Measurements from ENCODE around the gene PARP9. TPM values are rescaled to one million over a fixed set of nuclear protein-coding genes. Genes with fewer than 3 reads are reported as not detected.
A peak's percentile ranks its signal among the peaks of the same experiment; 100 is the strongest.

Gene PARP9
- total and polyA plus RNA-seq, 2 donors (not counting 1 experiment from before 2014, with no cell fraction given): 19.6 to 31.2 TPM

GRCh38 chr3:122563717-122564025 lies 429 bp downstream of the PARP9 start:
- intact Hi-C loops (cut with micrococcal nuclease): loop anchor here (1.0 to 5.0 kb wide), 5 partner anchors 13 to 1016 kb away; partner anchors contain the start of genes PARP14 and POLQ
- Histone ChIP-seq H3K27me3 (replicated peaks in 1 of 4; ENCODE audit: control extremely low read depth in 1 of 4, control insufficient read depth in 3 of 4, insufficient read depth in 4 of 4, low read length in 3 of 4) (no peaks in the 10 kb centered on the region), H3K4me1 (ENCODE audit: control insufficient read depth in 2 of 2, insufficient read depth in 2 of 2, low read length in 2 of 2) (peaks cover 53 to 63% of the 10 kb centered on the region in 2 donors), H3K9me3 (ENCODE audit: control extremely low read depth in 1 of 3, control insufficient read depth in 2 of 3, insufficient read depth in 1 of 3, low read length in 2 of 3) (no peaks in the 10 kb centered on the region), H3K79me2 (ENCODE audit: control insufficient read depth, insufficient read depth, low read length) (peaks cover 78% of the 10 kb centered on the region), H2AFZ (ENCODE audit: insufficient read depth, low read depth, low read length, poor library complexity, severe bottlenecking) (peak overlapping the region; percentile 97), H3K9ac (ENCODE audit: low read length) (peak overlapping the region; percentile 96), H4K20me1 (ENCODE audit: control insufficient read depth, insufficient read depth, low read length, poor library complexity, severe bottlenecking) (no peaks in the 10 kb centered on the region), H3K27ac (ENCODE audit: low read length in 2 of 2) (peak overlapping the region; percentile 91 to 92), H3K36me3 (replicated peaks in 1 of 2; ENCODE audit: control extremely low read depth in 1 of 2, control insufficient read depth in 1 of 2, extremely low read depth in 1 of 2, insufficient read depth in 2 of 2, low read length in 1 of 2) (peaks cover 1 to 30% of the 10 kb centered on the region in 2 experiments), H3K4me2 (replicated peaks; ENCODE audit: low read depth, low read length, poor library complexity, severe bottlenecking) (peak overlapping the region; percentile 86), H3K4me3 (ENCODE audit: control extremely low read depth in 1 of 5, extremely low read depth in 1 of 5, insufficient read depth in 1 of 5, low read depth in 2 of 5, low read length in 4 of 5) (peak overlapping the region; percentile 63 to 95 (median 89))
- Mint-ChIP-seq H3K4me1 (peaks cover 70% of the 10 kb centered on the region), H3K27ac (peak overlapping the region; percentile 95), H3K9me3 (ENCODE audit: insufficient read depth) (no peaks in the 10 kb centered on the region), H3K27me3 (no peaks in the 10 kb centered on the region), H3K4me3 (peak overlapping the region; percentile 92)
- DNase-seq: peak; percentile 41
- peak; percentile 6 for ATAC-seq (ENCODE audit: low read depth)
- TF ChIP-seq CTCF (IDR thresholded peaks at IDR 0.05): no peak
- TF ChIP-seq EZH2 (IDR thresholded peaks at IDR 0.05; ENCODE audit: borderline replicate concordance, insufficient read depth, low read depth, low read length, poor library complexity, severe bottlenecking): no peak
- ChIA-PET CTCF (interaction anchor here (0.8 to 15.3 kb wide), 7 partner anchors 11 to 134 kb away, joined by 3 to 293 read pairs (median 7); partner anchors contain the start of genes PARP14 and PARP15), POLR2A (interaction anchor here (1.1 to 3.7 kb wide), 3 partner anchors 12 to 137 kb away, joined by 3 to 27 read pairs (median 8); partner anchors contain the start of gene PARP14)
- 25% methylated on average over 2 of the region's 5 CpGs for WGBS (ENCODE audit: insufficient coverage)

All from B cell (primary cell).